ENCODE data around the gene SRSF3. TPM values are rescaled to one million over a fixed set of nuclear protein-coding genes. Genes with fewer than 3 reads are reported as not detected.

The SRSF3 gene
- total and polyA plus RNA-seq, 9 of the 15 experiments (the other 6 are each of a cell fraction or from before 2014, with no cell fraction given): 337 to 1,200 (median 518) TPM

DNA sequence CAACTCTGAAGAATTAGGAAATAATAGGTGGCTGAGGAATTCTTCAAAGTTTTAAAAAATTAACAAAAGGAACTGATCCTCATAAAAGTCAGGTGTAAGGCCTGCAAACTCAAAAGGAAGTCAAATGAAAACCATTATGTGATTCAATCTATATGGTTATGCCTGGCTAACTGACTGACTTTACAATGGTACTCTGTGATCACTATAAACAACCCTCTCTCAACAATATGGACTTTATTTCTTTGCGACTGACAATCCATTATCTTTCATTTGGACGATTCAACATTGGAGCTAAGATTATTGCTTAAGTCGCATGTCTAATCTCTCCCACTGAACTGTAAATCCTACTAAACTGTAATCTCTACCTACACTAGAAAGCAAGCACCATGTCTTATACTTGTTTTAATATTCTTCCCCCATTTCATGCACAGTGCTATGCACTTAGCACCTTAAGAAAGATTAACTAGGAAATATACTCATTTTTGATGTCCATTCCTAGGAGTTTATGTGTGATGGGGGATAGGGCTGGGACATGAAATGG lies 48.3 kb upstream of the SRSF3 start:
- ATAC-seq: no peak
- Histone ChIP-seq H3K27ac (ENCODE audit: extremely low read depth, low read depth, low read length) (peak overlapping the region; percentile 90), H4K20me1 (replicated peaks; ENCODE audit: control insufficient read depth, insufficient read depth, low read length) (0 out of 2 replicates have a peak, but pooled peaks cover 9% of the 10 kb centered on the region), H3K4me2 (ENCODE audit: insufficient read depth, low read length) (peak overlapping the region; percentile 95), H2AFZ (ENCODE audit: low read depth, low read length) (0 out of 2 replicates have a peak overlapping the region, but pooled peaks have one; percentile 98), H3K4me3 (peak overlapping the region; percentile 92), H3K36me3 (ENCODE audit: control insufficient read depth, insufficient read depth, low read length) (peaks cover 19% of the 10 kb centered on the region; the same call in 1 of the 3 replicates), H3K9me3 (replicated peaks; ENCODE audit: control insufficient read depth, insufficient read depth, low read depth, low read length) (no peaks in the 10 kb centered on the region), H3K27me3 (ENCODE audit: control insufficient read depth in 2 of 2, insufficient read depth in 2 of 2, low read length in 2 of 2) (no peaks in the 10 kb centered on the region), H3K4me1 (replicated peaks in 1 of 2; ENCODE audit: control insufficient read depth in 2 of 2, insufficient read depth in 2 of 2, low read length in 2 of 2) (peaks cover 23 to 24% of the 10 kb centered on the region in 2 experiments), H3K79me2 (ENCODE audit: control insufficient read depth, insufficient read depth, low read length) (peaks cover 57% of the 10 kb centered on the region), H3K9ac (ENCODE audit: insufficient read depth in 1 of 2, low read depth in 2 of 2, low read length in 2 of 2) (peak overlapping the region; percentile 90 to 99; a peak in 3 of 4 replicates), H3K9me1 (ENCODE audit: control insufficient read depth, insufficient read depth, low read length) (no peaks in the 10 kb centered on the region)
- no TSS peak for BruUV-seq (replicated peaks)
- intact Hi-C loops (cut with micrococcal nuclease): loop anchor here (2.0 to 5.0 kb wide), 3 partner anchors 49 to 123 kb away; partner anchors contain the start of genes KCTD20, PXT1 and SRSF3
- ChIA-PET CTCF (ENCODE audit: low intra/inter-chr PET ratio) (no interaction called here), POLR2A (interaction anchor here (0.7 to 4.3 kb wide), 7 partner anchors 10 to 624 kb away, joined by 3 to 24 read pairs (median 4); partner anchors contain the start of genes PIM1 and SRSF3)
- WGBS (ENCODE audit: insufficient coverage, low coverage, missing lambda C conversion rate): 0% methylated on average over 3 of the region's 3 CpGs
- in situ Hi-C loops (cut with MboI): no loop called here
- no peak for FAIRE-seq
- DNase-seq (ENCODE audit: extremely low read depth in 1 of 4, low spot score in 3 of 4): no peak
- TF ChIP-seq, protein P1, sequence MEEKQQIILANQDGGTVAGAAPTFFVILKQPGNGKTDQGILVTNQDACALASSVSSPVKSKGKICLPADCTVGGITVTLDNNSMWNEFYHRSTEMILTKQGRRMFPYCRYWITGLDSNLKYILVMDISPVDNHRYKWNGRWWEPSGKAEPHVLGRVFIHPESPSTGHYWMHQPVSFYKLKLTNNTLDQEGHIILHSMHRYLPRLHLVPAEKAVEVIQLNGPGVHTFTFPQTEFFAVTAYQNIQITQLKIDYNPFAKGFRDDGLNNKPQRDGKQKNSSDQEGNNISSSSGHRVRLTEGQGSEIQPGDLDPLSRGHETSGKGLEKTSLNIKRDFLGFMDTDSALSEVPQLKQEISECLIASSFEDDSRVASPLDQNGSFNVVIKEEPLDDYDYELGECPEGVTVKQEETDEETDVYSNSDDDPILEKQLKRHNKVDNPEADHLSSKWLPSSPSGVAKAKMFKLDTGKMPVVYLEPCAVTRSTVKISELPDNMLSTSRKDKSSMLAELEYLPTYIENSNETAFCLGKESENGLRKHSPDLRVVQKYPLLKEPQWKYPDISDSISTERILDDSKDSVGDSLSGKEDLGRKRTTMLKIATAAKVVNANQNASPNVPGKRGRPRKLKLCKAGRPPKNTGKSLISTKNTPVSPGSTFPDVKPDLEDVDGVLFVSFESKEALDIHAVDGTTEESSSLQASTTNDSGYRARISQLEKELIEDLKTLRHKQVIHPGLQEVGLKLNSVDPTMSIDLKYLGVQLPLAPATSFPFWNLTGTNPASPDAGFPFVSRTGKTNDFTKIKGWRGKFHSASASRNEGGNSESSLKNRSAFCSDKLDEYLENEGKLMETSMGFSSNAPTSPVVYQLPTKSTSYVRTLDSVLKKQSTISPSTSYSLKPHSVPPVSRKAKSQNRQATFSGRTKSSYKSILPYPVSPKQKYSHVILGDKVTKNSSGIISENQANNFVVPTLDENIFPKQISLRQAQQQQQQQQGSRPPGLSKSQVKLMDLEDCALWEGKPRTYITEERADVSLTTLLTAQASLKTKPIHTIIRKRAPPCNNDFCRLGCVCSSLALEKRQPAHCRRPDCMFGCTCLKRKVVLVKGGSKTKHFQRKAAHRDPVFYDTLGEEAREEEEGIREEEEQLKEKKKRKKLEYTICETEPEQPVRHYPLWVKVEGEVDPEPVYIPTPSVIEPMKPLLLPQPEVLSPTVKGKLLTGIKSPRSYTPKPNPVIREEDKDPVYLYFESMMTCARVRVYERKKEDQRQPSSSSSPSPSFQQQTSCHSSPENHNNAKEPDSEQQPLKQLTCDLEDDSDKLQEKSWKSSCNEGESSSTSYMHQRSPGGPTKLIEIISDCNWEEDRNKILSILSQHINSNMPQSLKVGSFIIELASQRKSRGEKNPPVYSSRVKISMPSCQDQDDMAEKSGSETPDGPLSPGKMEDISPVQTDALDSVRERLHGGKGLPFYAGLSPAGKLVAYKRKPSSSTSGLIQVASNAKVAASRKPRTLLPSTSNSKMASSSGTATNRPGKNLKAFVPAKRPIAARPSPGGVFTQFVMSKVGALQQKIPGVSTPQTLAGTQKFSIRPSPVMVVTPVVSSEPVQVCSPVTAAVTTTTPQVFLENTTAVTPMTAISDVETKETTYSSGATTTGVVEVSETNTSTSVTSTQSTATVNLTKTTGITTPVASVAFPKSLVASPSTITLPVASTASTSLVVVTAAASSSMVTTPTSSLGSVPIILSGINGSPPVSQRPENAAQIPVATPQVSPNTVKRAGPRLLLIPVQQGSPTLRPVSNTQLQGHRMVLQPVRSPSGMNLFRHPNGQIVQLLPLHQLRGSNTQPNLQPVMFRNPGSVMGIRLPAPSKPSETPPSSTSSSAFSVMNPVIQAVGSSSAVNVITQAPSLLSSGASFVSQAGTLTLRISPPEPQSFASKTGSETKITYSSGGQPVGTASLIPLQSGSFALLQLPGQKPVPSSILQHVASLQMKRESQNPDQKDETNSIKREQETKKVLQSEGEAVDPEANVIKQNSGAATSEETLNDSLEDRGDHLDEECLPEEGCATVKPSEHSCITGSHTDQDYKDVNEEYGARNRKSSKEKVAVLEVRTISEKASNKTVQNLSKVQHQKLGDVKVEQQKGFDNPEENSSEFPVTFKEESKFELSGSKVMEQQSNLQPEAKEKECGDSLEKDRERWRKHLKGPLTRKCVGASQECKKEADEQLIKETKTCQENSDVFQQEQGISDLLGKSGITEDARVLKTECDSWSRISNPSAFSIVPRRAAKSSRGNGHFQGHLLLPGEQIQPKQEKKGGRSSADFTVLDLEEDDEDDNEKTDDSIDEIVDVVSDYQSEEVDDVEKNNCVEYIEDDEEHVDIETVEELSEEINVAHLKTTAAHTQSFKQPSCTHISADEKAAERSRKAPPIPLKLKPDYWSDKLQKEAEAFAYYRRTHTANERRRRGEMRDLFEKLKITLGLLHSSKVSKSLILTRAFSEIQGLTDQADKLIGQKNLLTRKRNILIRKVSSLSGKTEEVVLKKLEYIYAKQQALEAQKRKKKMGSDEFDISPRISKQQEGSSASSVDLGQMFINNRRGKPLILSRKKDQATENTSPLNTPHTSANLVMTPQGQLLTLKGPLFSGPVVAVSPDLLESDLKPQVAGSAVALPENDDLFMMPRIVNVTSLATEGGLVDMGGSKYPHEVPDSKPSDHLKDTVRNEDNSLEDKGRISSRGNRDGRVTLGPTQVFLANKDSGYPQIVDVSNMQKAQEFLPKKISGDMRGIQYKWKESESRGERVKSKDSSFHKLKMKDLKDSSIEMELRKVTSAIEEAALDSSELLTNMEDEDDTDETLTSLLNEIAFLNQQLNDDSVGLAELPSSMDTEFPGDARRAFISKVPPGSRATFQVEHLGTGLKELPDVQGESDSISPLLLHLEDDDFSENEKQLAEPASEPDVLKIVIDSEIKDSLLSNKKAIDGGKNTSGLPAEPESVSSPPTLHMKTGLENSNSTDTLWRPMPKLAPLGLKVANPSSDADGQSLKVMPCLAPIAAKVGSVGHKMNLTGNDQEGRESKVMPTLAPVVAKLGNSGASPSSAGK (IDR thresholded peaks at IDR 0.05): no peak
- TF ChIP-seq ZFP1 (CRISPR knock-in tag; IDR thresholded peaks at IDR 0.05): no peak
- peak; percentile 24; the same call in 1 of the 2 replicates for TF ChIP-seq MAFK (IDR thresholded peaks at IDR 0.05; ENCODE audit: low read length)
